ENCODE data around the gene SLC35A5. TPM values are rescaled to one million over a fixed set of nuclear protein-coding genes. Genes with fewer than 3 reads are reported as not detected.

The SLC35A5 gene
- polyA plus RNA-seq, 1 experiment = 29.4 TPM

GRCh38 chr3:112611752-112612515 is 50.1 kb downstream of the SLC35A5 start:
- POLR2A ChIA-PET = interaction anchor here (0.7 kb wide), 1 partner anchor 1071 kb away, joined by 5 read pairs; no protein-coding TSS in a partner anchor
- no peak for DNase-seq (ENCODE audit: low read depth)
- Histone ChIP-seq H3K27me3 (ENCODE audit: control insufficient read depth, insufficient read depth, low read length) (no peaks in the 10 kb centered on the region), H3K4me3 (ENCODE audit: low read depth, low read length) (no peak overlapping the region), H3K36me3 (ENCODE audit: control insufficient read depth, insufficient read depth, low read length) (peaks cover 18% of the 10 kb centered on the region)
- CTCF ChIA-PET = interaction anchor here (1.2 to 1.7 kb wide), 3 partner anchors 29 to 202 kb away, joined by 3 to 4 read pairs (median 4); no protein-coding TSS in a partner anchor
- no peak for TF ChIP-seq CTCF (IDR thresholded peaks at IDR 0.05; ENCODE audit: insufficient read depth, low read depth, low read length)

DNA sequence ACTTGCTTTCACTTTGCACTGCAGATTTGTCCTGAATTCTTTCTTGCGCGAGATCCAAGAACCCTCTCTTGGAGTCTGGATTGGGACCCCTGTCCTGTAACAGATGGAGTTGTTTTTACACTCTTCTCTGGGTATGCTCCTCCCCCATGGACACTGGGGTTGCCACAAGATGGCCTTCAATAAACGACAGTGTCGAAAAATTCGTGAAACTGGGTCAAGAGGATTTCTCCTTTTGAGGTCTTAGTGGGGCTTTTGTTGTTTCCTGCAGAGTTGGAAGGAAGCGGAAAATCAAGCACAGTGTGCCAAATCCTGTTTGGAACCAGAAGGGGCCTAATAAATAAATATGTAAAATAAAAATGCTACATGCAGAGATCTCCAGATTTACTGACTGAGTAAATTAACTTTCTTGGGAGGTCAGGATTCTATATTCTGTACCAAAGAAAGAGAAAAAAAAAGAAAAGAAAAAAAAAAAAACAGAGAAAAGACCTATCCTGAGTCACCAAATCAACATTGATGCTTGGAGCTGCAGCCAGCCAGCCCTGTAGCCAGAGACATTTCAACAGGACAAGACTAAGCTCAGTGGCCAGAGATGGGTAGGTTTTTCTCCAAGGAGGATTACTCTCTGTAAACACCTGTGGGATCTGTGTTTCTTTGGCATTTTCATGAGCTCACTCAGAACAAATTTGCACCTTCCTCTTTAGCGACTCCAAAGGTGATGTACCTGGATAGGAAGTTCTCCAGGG is 54.3 kb downstream of the SLC35A5 start:
- DNase-seq (ENCODE audit: low read depth) = no peak
- ChIA-PET POLR2A (interaction anchor here (0.6 kb wide), 2 partner anchors 25 to 403 kb away, joined by 4 to 5 read pairs; no protein-coding TSS in a partner anchor), CTCF (interaction anchor here (0.6 to 1.6 kb wide), 3 partner anchors 23 to 47 kb away, joined by 3 to 4 read pairs (median 3); no protein-coding TSS in a partner anchor)
- Histone ChIP-seq H3K27me3 (ENCODE audit: control insufficient read depth, insufficient read depth, low read length) (no peaks in the 10 kb centered on the region), H3K4me3 (ENCODE audit: low read depth, low read length) (no peak overlapping the region), H3K36me3 (ENCODE audit: control insufficient read depth, insufficient read depth, low read length) (peaks cover 20% of the 10 kb centered on the region)
- TF ChIP-seq CTCF (IDR thresholded peaks at IDR 0.05; ENCODE audit: insufficient read depth, low read depth, low read length) = no peak

DNA sequence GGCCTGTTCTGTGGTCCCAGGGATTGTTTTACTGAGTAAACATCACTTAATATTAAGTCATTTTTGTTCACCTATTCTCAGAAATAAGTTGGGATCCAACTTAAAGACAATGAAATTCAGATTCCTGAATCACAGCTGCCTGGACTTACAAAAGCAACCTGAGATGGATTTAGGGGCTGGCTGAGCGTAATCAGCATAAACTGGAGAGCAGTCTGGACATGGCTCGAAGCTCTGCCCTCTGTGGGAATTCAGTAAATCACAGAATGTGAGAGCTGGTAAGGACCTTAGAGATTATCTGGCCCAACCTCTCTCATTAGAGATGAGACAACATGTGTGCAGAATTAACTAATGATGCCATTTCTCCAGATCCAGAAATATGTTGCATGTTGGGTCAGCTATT is 55.4 kb downstream of the SLC35A5 start:
- POLR2A ChIA-PET = no interaction called here
- CTCF ChIA-PET = interaction anchor here (1.5 kb wide), 1 partner anchor 48 kb away, joined by 3 read pairs; no protein-coding TSS in a partner anchor
- no peak overlapping the region for H3K4me3 ChIP-seq (ENCODE audit: low read depth, low read length)
- no peaks in the 10 kb centered on the region for H3K27me3 ChIP-seq (ENCODE audit: control insufficient read depth, insufficient read depth, low read length)
- peaks cover 20% of the 10 kb centered on the region for H3K36me3 ChIP-seq (ENCODE audit: control insufficient read depth, insufficient read depth, low read length)
- DNase-seq (ENCODE audit: low read depth) = no peak
- TF ChIP-seq CTCF (IDR thresholded peaks at IDR 0.05; ENCODE audit: insufficient read depth, low read depth, low read length) = no peak

GRCh38 chr3:112619295-112619694 is 57.5 kb downstream of the SLC35A5 start:
- no peak for TF ChIP-seq CTCF (IDR thresholded peaks at IDR 0.05; ENCODE audit: insufficient read depth, low read depth, low read length)
- CTCF ChIA-PET = interaction anchor here (1.2 kb wide), 1 partner anchor 10 kb away, joined by 3 read pairs; no protein-coding TSS in a partner anchor
- DNase-seq (ENCODE audit: low read depth) = no peak
- POLR2A ChIA-PET = no interaction called here
- H3K4me3 ChIP-seq (ENCODE audit: low read depth, low read length) = no peak overlapping the region
- H3K27me3 ChIP-seq (ENCODE audit: control insufficient read depth, insufficient read depth, low read length) = no peaks in the 10 kb centered on the region
- peaks cover 20% of the 10 kb centered on the region for H3K36me3 ChIP-seq (ENCODE audit: control insufficient read depth, insufficient read depth, low read length)

DNA sequence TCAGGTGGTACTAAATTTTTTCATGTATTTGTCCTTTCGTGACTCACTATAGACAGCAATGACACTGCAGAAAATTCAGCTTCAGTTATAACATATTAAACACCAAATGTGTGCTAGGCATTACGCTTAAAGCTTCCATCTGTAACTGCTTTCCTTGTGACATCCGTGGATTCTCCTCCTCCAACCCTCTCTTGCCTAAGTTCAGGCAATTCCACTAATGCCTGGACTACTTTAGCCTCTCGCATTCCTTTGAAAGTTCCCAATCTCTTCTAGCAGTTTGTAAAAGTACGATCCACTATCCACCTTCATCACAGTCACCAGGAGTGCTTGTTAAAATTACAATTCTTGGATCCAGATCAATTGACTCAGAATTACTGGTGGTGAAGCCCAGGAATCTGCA is 61.4 kb downstream of the SLC35A5 start:
- CTCF ChIA-PET = interaction anchor here (0.5 to 2.9 kb wide), 3 partner anchors 8 to 884 kb away, joined by 3 to 10 read pairs (median 4); no protein-coding TSS in a partner anchor
- POLR2A ChIA-PET = no interaction called here
- H3K36me3 ChIP-seq (ENCODE audit: control insufficient read depth, insufficient read depth, low read length) = peaks cover 15% of the 10 kb centered on the region
- H3K4me3 ChIP-seq (ENCODE audit: low read depth, low read length) = no peak overlapping the region
- no peak for DNase-seq (ENCODE audit: low read depth)
- H3K27me3 ChIP-seq (ENCODE audit: control insufficient read depth, insufficient read depth, low read length) = no peaks in the 10 kb centered on the region
- TF ChIP-seq CTCF (IDR thresholded peaks at IDR 0.05; ENCODE audit: insufficient read depth, low read depth, low read length) = no peak
